Activated CD8-positive, alpha-beta memory T cell treated with anti-CD3 and anti-CD28 coated beads, Interleukin-2, amount 50 U/mL, for 24 hours (primary cell): ENCODE measurements around the gene BLACAT1.
"Not testable (repeated sequence)": the region's sequence is repeated elsewhere in the genome, so short reads cannot be mapped to it uniquely, and the experiment has no call there.

Experiments
- DNase-seq: peaks from one replicate; pipeline ENCODE4 v3.0.0-alpha.2; 2020; ENCODE audit errors: extremely low read depth

BLACAT1 gene

DNA sequence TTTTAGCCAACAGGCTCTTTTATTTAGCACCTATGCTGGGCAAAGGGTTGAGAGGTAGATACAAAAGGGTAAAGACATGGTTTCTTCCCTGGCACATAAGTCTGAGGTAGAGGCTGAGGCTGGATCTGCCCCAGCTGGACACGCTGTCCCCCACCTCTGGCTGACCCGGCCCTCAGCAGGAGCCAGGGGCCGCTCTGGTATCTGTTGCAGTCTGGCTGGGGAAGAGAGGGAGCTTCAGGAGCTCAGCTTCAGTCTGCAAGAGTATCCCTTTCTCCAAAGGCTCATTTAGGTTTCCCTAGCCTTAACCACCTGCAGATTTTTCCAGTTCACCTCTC lies 14.2 kb downstream of the BLACAT1 start:
- DNase-seq, result no peak

DNA sequence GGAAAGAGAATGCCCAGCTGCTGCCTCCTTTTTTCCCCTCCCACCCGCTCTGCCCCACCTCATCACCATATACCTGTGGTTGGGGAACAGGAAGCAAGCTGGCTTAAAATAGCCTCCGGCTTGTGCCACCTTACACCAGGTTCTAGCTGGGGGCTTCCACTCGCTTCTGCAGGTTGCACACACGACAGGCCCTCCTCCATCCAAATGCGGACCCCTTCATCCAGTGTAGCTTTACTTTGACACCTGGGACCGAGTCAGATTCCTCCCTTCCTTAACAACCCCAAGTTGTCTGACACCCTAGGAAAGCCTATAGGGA lies 14.6 kb downstream of the BLACAT1 start:
- no peak for DNase-seq

GRCh38 chr1:205440476-205441317 lies 15.1 kb downstream of the BLACAT1 start:
- no peak for DNase-seq

GRCh38 chr1:205440121-205440475 lies 15.7 kb downstream of the BLACAT1 start:
- DNase-seq, result no peak

DNA sequence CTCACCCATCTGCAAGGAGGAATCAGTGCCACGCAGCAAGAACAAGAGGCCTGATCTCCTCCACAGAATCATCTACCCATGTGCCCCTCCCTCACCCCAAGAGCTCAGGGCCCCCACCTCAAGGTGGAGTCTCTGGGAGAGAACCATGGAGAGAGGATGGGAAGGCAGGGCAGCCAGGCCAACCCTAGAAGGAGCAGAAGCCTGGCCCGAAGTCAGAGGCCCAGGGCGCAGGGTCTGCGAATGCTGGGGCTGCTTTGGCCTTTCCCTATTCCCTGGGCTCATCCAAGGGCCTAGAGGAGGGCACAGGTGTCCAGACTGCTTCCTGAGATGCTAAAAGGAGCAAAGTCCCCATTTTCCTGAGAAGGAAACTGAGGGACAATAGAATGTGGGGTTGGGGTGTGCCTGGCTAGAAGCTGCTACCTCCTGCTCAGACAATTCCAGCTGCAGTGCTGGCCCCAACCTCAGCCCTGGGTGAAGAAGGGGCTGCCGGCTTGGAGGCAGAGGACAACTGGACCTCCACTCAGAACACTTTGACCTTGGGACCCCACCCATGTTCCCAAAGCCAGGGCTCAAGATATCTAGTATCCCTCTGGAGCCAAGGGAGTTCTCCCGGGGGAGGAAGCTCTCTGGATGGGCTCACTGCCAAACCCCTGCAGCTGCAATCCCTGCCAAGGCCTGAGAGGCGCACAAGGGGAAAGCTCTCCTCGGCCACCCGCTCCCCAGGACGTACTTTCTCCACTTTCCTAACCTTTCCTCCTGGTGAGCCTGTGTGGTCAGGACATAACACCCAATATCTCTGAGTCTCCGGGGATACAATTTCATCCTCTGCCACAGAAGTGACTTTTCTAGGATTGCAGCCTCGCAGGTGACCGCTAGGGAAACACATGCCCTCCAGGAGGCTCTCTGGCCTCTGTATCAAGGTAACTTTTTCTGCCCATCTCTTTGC lies 17.4 kb downstream of the BLACAT1 start:
- DNase-seq, result no peak

DNA sequence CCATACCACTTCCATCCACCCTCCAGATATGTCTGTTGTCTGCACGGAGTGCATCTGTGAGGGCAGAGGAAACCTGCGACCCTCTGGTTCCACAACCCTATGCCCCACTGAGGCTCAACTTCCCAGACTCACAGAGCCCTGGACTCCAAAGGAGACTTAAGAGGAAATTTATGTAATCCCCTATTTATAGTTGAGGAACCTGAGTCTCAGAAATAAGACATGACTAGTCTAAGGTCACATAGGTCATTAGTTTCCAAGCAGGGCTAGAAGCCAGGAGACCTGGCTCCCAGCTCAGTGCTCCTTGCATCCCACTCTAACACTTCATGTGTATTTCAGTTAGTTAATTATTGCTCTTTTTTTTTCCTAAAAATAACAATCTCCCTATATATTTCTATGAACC lies 18.3 kb downstream of the BLACAT1 start:
- no peak for DNase-seq

DNA sequence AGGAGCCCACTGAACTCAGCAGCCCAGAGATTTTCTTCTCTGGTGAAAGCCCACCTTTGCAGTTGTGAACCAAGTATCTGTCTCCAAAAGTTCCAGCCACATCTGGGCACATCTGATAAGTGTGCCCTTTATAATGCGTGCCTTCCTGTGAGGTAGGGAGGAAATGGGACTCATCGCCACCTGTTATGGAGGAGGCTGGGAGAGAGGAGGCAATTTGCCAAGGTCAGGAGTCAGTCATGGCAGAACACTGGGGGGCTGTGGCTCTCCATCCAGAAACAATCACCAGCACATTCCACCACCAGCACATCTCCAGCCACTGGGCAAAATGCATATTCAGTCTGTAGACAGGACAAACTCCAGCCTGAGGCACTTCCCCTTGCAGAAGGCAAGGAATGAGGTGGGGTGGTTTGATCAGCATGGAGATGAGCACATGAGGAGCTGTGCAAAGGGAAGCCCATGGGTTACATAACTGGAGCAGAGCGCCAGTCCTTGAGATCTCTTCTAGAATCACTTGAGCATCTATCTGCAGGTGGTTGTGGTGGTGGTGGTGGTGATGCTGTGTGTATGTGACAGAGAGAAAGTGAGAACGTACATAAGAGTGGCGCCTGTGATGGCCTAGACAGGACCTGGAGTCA lies 19.0 kb downstream of the BLACAT1 start:
- DNase-seq, result no peak

GRCh38 chr1:205435578-205436573 lies 20.0 kb downstream of the BLACAT1 start:
- no peak for DNase-seq

- DNase-seq, result no peak
Measured at GRCh38 chr1:205434738-205435137, 21.1 kb downstream of the BLACAT1 start.

DNA sequence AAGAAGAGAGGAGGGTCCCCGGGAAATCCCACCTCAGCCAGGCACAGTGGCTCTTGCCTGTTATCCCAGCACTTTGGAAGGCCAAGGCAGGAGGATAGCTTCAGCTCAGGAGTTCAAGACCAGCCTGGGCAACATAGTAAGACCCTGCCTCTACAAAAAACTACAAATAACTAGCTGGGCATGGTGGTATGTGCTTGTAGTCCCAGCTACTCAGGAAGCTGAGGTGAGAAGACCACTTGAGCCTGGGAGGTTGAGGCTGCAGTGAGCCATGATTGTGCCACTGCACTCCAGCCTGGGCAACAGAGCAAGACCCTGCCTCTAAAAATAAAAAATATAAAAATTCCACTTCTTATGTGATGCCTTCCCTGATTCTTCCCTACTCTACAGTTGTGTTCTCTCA lies 23.2 kb downstream of the BLACAT1 start:
- DNase-seq, result not testable (repeated sequence)

GRCh38 chr1:205432116-205432515 lies 23.7 kb downstream of the BLACAT1 start:
- no peak for DNase-seq

DNA sequence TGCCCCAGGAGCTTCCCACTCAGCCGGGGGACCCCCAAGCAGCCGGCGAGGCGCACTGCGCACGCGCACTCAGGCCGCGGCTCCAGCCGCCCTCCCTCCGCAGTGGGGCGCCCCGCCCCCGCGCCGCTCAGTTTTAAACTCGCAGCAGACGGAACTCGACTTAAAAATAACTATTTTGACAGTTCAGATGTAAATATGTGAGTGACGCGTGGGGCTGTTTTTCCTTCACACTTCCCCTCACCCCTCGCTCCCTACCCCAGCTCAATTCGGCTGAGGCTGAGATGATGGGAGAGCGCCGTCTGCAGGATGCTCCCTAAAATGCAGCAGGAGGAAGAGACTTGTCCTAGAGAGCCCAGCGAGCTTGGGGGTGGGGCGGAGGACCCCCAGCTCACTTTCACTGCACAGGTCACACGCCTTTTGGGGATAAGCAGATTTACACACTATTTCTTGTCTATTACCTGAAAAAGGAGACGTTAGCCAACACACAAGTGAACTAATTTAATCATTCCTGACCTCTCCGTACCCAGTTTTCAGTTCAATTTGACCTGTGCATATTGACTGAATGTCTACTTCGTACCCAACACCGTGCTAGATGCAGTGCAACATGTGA lies 25.0 kb downstream of the BLACAT1 start:
- no peak for DNase-seq

DNA sequence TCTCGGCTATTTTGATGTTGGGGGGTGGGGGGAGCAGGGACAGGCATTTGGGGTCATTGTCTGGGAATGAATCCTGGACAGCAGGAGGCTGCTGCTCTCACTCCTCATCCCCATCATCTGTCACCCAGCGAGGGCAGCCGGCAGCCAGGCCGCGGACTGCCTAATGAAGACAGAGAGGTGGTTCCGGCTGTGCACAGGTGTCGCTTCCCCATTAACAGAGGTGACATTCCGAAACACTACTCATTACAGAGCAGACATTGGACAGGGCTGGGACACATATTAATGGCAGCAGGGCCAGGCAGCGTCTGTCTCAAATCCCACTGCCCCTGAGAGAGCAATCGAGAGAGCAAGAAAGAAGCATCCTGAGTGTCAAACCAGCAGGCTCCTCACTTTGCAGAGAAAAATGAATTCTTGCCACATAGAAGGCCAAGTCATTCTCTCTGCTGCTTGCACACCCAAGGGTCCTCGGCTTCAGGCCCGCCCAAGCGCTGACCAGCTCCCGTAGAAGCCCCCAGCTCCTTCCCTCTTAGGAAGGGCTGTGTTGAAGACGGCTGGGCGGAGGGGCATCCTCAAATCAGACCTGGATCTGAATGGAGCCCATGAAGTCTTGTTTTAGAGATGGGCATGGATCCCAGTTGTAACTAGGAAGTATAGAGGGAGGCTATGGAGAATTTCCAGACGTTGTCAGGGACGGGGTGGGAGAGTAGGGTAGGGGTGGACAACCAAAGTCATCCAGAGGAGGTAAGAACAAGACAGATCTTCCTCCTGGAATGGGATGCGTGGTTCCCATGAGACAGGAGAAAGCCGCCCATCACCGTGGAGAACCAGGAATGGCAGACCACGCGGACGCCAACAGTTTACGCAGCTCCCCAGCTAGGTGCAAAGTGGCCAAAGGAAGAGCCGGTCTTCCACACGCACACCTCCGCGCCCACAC lies 25.8 kb downstream of the BLACAT1 start:
- no peak for DNase-seq

GRCh38 chr1:205424901-205425600 lies 30.8 kb downstream of the BLACAT1 start:
- no peak for DNase-seq

DNA sequence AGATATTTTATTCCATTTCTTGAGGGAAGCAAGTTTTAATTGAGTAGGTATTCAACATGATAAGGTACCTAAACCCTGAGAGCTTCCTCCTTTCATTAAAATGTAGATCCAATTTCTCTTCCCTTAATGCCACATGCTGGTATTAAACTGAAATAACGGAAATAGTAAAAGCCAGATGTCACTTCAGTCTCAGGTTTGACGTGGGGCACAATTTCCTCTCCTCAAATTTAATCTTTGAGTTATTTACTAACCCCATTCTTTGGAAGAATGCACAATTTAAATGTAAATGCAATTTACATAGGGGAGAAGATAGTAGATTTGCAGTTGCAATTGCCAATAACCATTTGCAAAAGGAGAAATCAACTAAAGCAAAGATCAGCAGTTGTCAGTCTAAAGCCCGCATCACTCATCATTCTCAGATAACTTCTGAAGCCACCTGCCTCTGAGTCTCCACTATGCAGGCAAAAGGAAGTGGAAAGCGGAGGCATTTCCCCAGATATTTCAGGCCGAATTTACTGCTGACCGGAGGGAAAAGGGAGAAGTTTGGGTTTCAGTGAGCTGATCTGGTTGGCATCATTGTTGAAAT lies 31.9 kb downstream of the BLACAT1 start:
- DNase-seq, result no peak

DNA sequence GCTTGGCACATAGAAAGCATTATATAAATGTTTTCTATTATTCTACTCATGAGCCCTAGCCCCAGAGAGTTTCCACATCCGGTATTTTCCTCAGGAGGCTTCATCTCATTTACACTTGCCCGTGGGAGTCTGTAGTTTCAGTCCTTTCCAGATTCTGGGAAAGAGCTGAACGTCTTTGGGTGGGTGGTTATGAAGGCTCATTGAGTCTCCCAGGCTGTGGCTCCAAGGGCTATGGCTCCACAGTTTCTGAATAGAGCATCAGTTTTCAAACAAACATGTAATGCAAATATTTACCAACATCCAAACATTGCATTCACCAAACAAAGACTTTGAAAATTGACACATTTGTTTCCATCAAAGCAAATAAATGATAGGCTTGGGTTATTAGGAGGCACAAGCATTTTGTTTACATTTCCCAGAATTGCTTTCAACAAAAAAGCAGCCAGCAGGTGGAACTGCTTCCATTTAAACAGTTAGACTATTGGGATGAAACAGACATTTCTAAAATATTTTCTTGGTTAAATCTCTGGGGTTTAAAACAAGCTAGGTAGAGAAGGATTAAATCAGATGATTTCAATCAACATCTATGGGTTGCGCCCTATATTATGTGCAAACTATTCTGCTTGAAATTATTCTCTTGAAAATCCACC lies 32.7 kb downstream of the BLACAT1 start:
- no peak for DNase-seq

DNA sequence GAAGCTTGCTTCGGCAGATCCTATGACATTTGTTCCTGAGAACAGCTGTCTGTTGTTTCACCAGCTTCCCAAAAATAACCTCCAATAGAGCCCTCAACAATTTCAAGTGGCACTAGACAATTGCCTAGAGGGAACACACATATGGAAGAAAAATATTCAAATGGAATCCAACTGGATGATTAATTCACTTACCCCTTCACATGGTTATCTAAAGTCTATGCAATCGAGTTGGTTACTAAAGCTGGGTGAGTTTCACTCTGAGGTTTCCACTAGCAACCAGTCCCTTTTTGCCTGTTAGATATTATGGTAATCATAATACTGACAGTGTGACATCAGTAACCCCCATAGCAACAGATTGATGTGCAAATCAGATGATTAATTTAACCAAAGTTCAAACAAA lies 34.0 kb downstream of the BLACAT1 start, which contains the start of gene LEMD1:
Gene LEMD1, minus strand, starts transcription at position 259 of the 400 bp plus-strand sequence. CDS start 1,520 bp downstream, outside the sequence.
- no peak for DNase-seq

- DNase-seq, result no peak
Measured at GRCh38 chr1:205420938-205421337, 34.9 kb downstream of the BLACAT1 start.
